Mucosa of rectum (tissue), 2 donors: ENCODE results near the gene CFAP46.
"Not testable (repeated sequence)": the region's sequence is repeated elsewhere in the genome, so short reads cannot be mapped to it uniquely, and the experiment has no call there.

Source experiments
- H3K27ac ChIP-seq, 2 donors: one replicate each; pipeline ENCODE4 v1.7.0; 2013; ENCODE audit warnings: inconsistent platforms in 2 of 2, low read depth in 2 of 2, low read length in 2 of 2
- H3K27me3 ChIP-seq, 2 donors: one replicate each; pipeline ENCODE4 v1.7.0; 2013; ENCODE audit warnings: low read length in 2 of 2; ENCODE audit not compliant: control insufficient read depth in 2 of 2, insufficient read depth in 2 of 2
- H3K36me3 ChIP-seq, 2 donors: one replicate each; pipeline ENCODE4 v1.7.0; 2013; ENCODE audit warnings: low read length in 2 of 2; ENCODE audit not compliant: control insufficient read depth in 2 of 2, insufficient read depth in 2 of 2
- H3K4me1 ChIP-seq, 2 donors: one replicate each; pipeline ENCODE4 v1.7.0; 2013; ENCODE audit warnings: low read length in 2 of 2, mild to moderate bottlenecking in 1 of 2; ENCODE audit not compliant: control insufficient read depth in 2 of 2, insufficient read depth in 2 of 2
- H3K4me3 ChIP-seq, 2 donors: one replicate each; pipeline ENCODE4 v1.7.0; 2013; ENCODE audit warnings: low read length in 2 of 2
- H3K9ac ChIP-seq, 2 donors: one replicate each; pipeline ENCODE4 v1.7.0; 2013; ENCODE audit warnings: low read length in 2 of 2, low read depth in 1 of 2, mild to moderate bottlenecking in 1 of 2
- H3K9me3 ChIP-seq, 2 donors: one replicate each; pipeline ENCODE4 v1.7.0; 2013; ENCODE audit warnings: low read length in 2 of 2; ENCODE audit not compliant: control insufficient read depth in 2 of 2
- donor health status: healthy.
- donor health status: Normal muscosa, but diverticular disease.

Gene CFAP46

DNA sequence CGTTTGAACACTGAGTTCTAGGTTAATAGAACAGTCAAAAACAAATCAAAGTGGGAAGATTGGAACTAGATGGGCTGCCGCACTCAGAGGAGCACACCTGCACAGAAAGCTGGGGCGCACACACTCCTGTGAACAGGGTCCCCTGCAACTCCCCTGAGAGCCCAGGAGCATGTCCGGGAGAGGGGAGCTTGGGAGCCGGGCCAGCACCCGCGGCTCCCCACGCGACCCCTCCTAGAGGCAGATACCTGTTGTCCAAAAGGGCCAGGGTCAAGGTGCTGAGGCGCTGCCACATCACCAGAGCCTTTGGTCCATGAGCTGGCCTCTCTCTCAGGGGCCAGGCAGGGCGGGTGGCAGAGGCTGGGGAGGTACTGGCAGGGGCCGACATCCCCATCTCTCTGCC, 162.0 kb downstream of the CFAP46 start:
- H3K4me3 ChIP-seq, result no peak overlapping the region
- H3K9me3 ChIP-seq, result no peaks in the 10 kb centered on the region
- peaks cover 0 to 3% of the 10 kb centered on the region in 2 donors for H3K27me3 ChIP-seq
- H3K4me1 ChIP-seq, result no peaks in the 10 kb centered on the region
- H3K9ac ChIP-seq, result no peak overlapping the region
- H3K36me3 ChIP-seq, result peaks cover 4 to 11% of the 10 kb centered on the region in 2 donors
- no peak overlapping the region for H3K27ac ChIP-seq

DNA sequence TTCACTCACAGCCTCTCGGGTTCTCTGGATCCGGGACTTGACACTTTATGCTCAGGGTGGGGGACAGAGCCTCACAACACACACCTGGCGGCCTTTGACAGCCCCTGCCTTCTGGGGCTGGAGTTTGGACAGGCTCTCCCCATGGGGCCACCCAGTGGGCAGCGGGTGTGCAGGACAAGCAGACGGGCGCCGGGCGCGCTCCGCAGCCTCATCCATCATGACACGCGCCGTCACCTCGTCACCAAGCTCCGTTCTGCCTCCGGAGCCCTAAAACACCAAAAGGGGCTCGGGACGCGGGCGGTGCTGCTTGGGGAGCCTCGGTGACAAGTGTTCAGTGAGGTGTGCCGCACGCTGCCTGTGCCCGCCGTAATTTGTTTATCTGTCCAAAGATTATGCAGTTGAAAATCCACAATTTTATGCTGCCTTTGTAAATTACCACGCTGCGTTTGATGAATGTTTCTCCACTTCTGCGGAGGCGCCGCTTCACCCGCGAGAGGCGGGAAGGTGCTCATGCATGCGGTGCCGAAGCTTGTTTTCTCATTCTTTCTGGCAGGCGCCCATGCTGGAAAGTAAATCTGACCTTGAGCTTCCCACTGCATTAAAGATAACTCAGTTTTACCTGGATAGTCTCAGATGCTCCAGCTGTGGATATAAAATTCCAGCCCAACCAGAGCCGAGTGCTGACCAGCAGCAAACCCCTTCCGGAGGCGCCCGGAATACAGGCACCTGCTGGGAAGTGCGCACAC, 162.6 kb downstream of the CFAP46 start:
- peaks cover 0 to 3% of the 10 kb centered on the region in 2 donors for H3K27me3 ChIP-seq
- peaks cover 4 to 11% of the 10 kb centered on the region in 2 donors for H3K36me3 ChIP-seq
- H3K4me3 ChIP-seq, result no peak overlapping the region
- H3K4me1 ChIP-seq, result no peaks in the 10 kb centered on the region
- H3K9ac ChIP-seq, result no peak overlapping the region
- no peaks in the 10 kb centered on the region for H3K9me3 ChIP-seq
- H3K27ac ChIP-seq, result no peak overlapping the region

DNA sequence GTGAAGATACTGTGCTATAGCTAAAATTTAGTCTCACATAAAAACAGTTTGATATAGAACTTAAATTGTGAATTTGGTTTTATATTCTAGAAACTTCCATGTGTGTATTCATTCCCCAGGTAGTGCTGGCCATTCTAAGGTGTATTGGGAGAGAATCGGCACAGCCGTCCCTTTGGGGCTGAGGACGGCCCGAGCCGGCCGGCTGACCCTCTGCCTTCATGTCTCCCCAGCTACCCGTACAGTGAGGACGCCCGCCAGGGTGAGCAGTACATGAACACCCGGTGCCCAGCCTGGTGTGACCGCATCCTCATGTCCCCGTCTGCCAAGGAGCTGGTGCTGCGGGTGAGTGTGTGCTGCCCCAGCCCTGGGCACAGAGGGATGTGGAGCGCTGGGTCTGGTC, 164.9 kb downstream of the CFAP46 start:
- Histone ChIP-seq H3K9me3 (no peaks in the 10 kb centered on the region), H3K4me3 (no peak overlapping the region), H3K36me3 (peaks cover 4 to 5% of the 10 kb centered on the region in 2 donors), H3K27ac (no peak overlapping the region), H3K4me1 (peaks cover 0 to 4% of the 10 kb centered on the region in 2 donors), H3K9ac (no peak overlapping the region), H3K27me3 (no peaks in the 10 kb centered on the region)

DNA sequence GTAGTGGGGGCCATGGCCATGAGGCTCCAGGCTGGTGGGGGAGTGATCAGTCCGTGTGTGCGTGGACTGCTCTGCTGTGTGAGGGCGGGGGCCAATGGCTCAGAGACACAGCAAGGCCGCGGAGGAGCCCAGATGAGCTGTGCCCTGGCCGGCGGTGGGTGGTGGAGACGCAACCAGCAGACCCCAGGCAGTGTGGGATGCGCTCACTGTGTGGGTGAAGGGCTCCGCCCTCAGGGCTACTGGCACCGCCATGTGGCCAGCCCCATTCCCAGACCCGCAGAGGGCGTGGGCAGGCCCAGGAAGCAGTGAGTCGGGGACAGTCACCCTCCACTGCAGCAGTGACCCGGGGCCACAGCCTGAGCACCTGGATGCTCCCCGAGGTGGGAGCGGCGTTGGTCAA, 165.5 kb downstream of the CFAP46 start:
- Histone ChIP-seq H3K36me3 (peaks cover 4% of the 10 kb centered on the region in 2 donors), H3K9ac (no peak overlapping the region), H3K4me3 (no peak overlapping the region), H3K4me1 (peaks cover 0 to 4% of the 10 kb centered on the region in 2 donors), H3K9me3 (no peaks in the 10 kb centered on the region), H3K27me3 (no peaks in the 10 kb centered on the region), H3K27ac (no peak overlapping the region)

DNA sequence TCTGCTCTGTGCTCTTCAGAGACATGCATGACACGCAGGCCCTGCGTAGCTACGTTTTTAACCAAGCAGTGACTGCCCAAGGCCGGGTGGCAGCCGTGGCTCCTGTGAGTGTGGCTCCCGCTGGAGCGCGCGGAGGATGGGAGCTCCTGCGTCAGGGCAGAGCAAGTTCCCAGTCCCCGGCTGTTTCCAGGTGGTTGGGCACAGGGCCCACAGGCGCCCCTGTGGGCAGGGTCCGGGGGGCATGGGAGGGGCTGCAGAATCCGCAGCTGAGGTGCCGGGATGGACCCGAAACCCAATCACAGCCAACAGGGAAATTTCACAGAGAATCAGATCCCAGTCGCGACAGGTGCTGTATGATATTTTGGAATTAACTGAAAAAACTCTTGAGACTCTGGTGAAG, 166.2 kb downstream of the CFAP46 start:
- Histone ChIP-seq H3K9me3 (no peaks in the 10 kb centered on the region), H3K27me3 (no peaks in the 10 kb centered on the region), H3K4me3 (no peak overlapping the region), H3K36me3 (peaks cover 0 to 5% of the 10 kb centered on the region in 2 donors), H3K9ac (no peak overlapping the region), H3K27ac (no peak overlapping the region), H3K4me1 (peaks cover 0 to 4% of the 10 kb centered on the region in 2 donors)

DNA sequence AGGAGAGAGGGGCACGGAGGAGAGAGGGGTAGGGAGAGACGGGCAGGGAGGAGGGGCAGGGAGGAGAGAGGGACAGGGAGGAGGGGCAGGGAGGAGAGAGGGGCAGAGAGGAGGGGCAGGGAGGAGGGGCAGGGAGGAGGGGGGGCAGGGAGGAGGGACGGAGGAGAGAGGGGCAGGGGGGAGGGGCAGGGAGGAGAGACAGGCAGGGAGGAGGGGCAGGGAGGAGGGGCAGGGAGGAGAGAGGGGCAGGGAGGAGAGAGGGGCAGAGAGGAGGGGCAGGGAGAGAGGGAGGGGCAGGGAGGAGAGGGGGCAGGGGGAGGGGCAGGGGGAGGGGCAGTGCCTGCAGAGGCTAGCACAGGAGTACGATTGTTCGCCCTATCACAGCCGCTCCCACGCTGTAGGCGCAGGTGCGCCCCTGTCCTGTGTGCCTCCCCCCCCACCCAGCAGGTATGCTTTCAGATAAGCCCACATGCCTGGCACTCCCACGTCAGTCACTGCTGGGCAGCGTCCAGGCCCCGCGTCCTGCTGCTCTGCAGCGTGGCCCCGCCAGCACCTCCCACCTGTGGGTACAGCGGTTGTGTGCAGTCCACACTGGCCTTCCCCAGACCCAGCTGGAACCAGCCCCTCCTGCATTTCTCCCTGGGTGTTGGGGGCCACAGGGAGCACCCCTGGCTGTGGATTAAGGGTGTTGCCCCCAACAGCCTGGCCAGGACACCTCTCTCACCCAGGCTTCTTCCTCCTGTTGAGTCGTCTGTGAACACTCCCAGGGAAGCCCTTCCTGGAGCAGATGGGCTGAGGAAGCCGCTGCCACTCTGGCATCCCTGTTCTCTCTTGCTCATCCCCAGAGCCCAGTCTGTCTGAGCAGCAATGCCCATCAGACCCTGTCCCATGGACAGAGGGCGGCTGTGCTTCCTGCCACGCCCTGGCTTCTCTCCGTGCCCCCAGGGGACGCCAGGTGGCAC, 167.2 kb downstream of the CFAP46 start:
- Histone ChIP-seq H3K9me3 (no peaks in the 10 kb centered on the region), H3K36me3 (peaks cover 0 to 5% of the 10 kb centered on the region in 2 donors), H3K4me1 (peaks cover 0 to 4% of the 10 kb centered on the region in 2 donors), H3K9ac (peak overlapping the region in 1 of 2 donors; percentile 33), H3K27ac (peak overlapping the region; percentile 77 to 79), H3K27me3 (no peaks in the 10 kb centered on the region), H3K4me3 (no peak overlapping the region)

DNA sequence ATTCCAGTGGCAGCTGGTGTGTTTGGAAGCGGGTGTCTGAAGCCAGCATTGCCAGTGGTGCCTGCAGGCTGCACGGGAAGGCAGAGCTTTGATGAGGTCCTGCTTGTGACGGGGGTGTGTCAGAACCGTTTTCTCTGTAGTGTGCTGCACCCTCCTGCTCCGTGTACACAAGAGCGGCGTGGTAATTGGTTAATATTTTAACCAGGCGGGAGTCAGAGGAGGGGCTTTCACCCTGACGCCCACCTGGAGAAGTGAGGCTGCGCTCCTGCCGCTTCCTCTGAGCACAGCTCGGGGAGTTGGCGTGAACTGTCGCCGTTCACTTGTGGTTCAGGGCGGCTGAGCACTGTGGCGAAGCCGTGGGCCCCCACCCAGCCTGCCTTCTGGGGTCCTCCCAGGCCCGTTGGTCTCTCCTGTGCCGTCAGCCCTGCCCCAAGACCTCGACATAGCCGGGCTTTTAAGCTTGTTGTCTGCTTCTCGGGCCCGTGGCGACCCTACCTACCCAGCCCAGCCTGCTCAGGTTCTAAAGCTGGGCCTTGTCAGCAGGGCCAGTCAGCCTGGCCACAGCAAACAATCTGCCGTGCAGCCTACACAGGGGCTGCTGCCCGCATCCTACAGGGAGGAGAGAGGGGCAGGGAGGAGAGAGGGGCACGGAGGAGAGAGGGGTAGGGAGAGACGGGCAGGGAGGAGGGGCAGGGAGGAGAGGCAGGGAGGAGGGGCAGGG, 168.0 kb downstream of the CFAP46 start:
- H3K9me3 ChIP-seq, result no peaks in the 10 kb centered on the region
- peaks cover 0 to 4% of the 10 kb centered on the region in 2 donors for H3K4me1 ChIP-seq
- no peak overlapping the region for H3K4me3 ChIP-seq
- peaks cover 2 to 5% of the 10 kb centered on the region in 2 donors for H3K36me3 ChIP-seq
- peak overlapping the region in 1 of 2 donors; percentile 48 for H3K9ac ChIP-seq
- H3K27me3 ChIP-seq, result no peaks in the 10 kb centered on the region
- H3K27ac ChIP-seq, result peak overlapping the region; percentile 77 to 79

DNA sequence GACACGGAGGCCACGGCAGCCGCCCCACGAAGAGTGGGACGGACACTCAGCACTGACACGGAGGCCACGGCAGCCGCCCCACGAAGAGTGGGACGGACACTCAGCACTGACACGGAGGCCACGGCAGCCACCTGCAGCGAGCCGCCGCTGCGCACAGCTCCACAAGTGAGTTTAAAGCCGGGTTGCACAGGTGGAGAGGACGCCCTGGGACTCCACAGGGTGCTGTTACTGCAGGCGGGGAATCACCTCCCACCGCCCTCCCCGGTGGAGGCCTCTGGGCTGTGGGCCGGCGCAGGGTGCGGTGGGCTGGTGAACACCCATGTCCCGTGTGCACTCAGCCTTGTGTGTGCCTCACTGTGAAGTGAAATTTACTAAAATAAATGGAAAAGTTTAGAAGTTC, 169.6 kb downstream of the CFAP46 start:
- not testable (repeated sequence) for H3K27ac ChIP-seq, H3K36me3 ChIP-seq, H3K27me3 ChIP-seq, H3K9me3 ChIP-seq, H3K9ac ChIP-seq, H3K4me1 ChIP-seq, H3K4me3 ChIP-seq

DNA sequence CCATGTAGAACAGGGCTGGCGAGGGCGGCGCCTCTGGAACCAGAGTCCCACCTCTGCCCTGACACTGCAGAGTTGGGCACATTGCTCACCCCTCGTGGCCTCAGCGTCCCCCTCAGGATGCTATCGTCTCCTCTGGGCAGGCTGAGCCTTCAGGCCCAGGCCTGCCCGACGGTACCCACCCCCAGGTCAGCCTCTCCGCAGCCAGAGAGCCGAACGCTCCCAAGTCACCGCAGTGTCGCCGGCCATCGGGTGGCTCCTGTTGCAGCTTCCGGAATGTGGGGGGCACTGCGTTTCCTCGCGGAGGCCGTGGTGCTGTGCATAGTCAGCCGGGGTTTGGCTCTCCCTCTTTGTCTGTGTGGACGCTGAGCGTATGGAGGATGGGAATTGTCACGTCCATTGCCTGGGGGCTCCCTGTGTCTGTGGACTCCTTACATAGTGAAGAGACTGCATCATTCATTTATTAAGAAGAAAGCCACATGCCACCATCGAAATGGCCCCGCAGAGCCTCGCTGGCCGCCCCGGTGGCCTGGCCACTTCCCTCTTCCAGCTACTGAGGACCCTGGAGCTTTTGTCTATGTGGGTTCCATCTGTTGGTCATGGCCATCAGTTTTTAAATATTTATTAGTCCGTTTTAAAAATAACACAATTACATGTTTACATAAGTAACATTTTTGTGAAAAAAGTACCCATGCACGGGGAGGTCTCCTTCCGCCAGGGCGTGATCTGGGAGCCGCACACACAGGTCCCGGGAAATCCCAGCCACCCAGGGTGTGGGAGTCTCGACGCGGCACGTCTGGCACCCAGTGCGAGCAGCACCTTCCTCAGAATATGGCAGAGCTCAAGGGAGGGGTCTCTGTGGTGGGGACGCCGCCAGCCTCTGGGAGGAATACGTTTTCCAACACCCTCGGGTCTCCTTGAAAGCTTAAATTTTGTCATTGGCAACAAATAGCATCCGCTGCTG, 172.0 kb downstream of the CFAP46 start:
- H3K27me3 ChIP-seq, result no peaks in the 10 kb centered on the region
- H3K9ac ChIP-seq, result no peak overlapping the region
- H3K4me3 ChIP-seq, result no peak overlapping the region
- H3K36me3 ChIP-seq, result peaks cover 6 to 12% of the 10 kb centered on the region in 2 donors
- H3K4me1 ChIP-seq, result peaks cover 0 to 4% of the 10 kb centered on the region in 2 donors
- H3K27ac ChIP-seq, result no peak overlapping the region
- no peaks in the 10 kb centered on the region for H3K9me3 ChIP-seq
